H1 (cell line): ENCODE results near the gene ZC3H12C. TPM values are rescaled to one million over a fixed set of nuclear protein-coding genes. Genes with fewer than 3 reads are reported as not detected.

Experiments used
- GABPA ChIP-seq: IDR thresholded peaks from 2 replicates; pipeline ENCODE4 v1.6.1; 2011; ENCODE audit warnings: mild to moderate bottlenecking, low read length, moderate library complexity, borderline replicate concordance; ENCODE audit not compliant: insufficient read depth
- HDAC6 ChIP-seq: IDR thresholded peaks from one replicate; pipeline ENCODE4 v1.7.1; 2012; ENCODE audit warnings: low read depth, mild to moderate bottlenecking, inconsistent platforms, low read length, moderate library complexity
- KDM5A ChIP-seq: fragments of 200-600 bp; IDR thresholded peaks from 2 replicates; pipeline ENCODE4 v1.7.1; 2012; ENCODE audit warnings: mild to moderate bottlenecking, low read length, inconsistent platforms, mixed read lengths
- MAFK ChIP-seq: IDR thresholded peaks from 2 replicates; pipeline ENCODE4 v1.6.1; 2012; ENCODE audit warnings: low read depth, mild to moderate bottlenecking, improper control_type of control experiment, low read length
- NANOG ChIP-seq: IDR thresholded peaks from 2 replicates; pipeline ENCODE4 v1.6.1; 2011; ENCODE audit warnings: low read length, low read depth, mild to moderate bottlenecking, inconsistent platforms; ENCODE audit not compliant: insufficient read depth, poor library complexity, severe bottlenecking
- POU5F1 ChIP-seq: IDR thresholded peaks from 2 replicates; pipeline ENCODE4 v1.6.1; 2011; ENCODE audit warnings: low read depth, mild to moderate bottlenecking, low read length, moderate library complexity
- RXRA ChIP-seq: IDR thresholded peaks from 2 replicates; pipeline ENCODE4 v1.6.1; 2011; ENCODE audit warnings: low read depth, mild to moderate bottlenecking, low read length, moderate library complexity; ENCODE audit not compliant: insufficient read depth
- TEAD4 ChIP-seq: IDR thresholded peaks from 2 replicates; pipeline ENCODE4 v1.6.1; 2012; ENCODE audit warnings: low read depth, low read length, inconsistent platforms, mixed read lengths
- polyA plus RNA-seq, 7 experiments: library from polyadenylated mRNA; depleted of rRNA in 3 of 7; stranded (reverse) in 5 of 7; unstranded in 2 of 7; fragments of >200 nt in 5 of 7; fragments of 200-250 nt in 2 of 7; gene quantifications; 1 replicate in 5 of 7; 2 replicates in 1 of 7; 4 replicates in 1 of 7; pipeline versions ENCODE4 v1.2.1 to v1.2.3, GENCODE V29; 2011 to 2013; ENCODE audit warnings: missing spikeins in 2 of 7, mixed read lengths in 2 of 7
- total RNA-seq: library from RNA; stranded (reverse); fragmentation: NEBNext Ultra II Directional; extraction: Animal tissue kit (Norgen Biotek cat#: 25700); gene quantifications from 2 replicates; pipeline ENCODE4 v1.2.1, GENCODE V29; 2021
- TF ChIP-seq, protein P1 (sequence below): fragments of 300-600 bp; sonication (generic); IDR thresholded peaks from 2 replicates; pipeline ENCODE4 v1.7.1; 2012; ENCODE audit warnings: low read length, moderate library complexity, mild to moderate bottlenecking, inconsistent platforms; ENCODE audit not compliant: insufficient replicate concordance
- TF ChIP-seq, protein P2 (sequence below): IDR thresholded peaks from 2 replicates; pipeline ENCODE4 v1.6.1; 2012; ENCODE audit warnings: low read length, inconsistent platforms

The ZC3H12C gene
- total and polyA plus RNA-seq, 2 of the 8 experiments (the other 6 are each of a cell fraction or from before 2014, with no cell fraction given): 2.0 to 2.7 TPM

DNA sequence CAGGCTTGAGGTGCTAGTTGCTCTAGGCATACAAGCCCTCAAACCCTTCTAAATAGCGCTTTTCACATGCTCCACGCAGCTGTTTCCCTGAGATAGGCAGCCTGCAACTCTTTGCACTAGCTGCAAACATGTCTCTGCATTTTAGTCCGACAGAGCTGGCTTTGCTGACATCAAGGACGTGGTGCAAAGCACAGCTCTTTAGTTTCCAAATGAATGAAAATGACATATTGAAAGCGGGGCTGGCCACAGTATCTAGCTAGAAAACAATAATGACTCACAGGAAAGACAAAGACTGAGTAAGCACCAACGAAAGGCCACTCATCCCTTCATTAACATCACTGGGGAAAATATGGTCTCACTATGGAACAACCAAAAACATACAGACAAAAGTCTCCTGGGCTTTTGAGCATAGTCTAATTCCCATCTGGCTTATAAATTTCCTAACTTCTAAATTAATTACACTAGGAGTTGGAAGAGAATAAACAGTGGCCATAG is 15.3 kb upstream of the ZC3H12C start (continued):
- TF ChIP-seq, protein P1, sequence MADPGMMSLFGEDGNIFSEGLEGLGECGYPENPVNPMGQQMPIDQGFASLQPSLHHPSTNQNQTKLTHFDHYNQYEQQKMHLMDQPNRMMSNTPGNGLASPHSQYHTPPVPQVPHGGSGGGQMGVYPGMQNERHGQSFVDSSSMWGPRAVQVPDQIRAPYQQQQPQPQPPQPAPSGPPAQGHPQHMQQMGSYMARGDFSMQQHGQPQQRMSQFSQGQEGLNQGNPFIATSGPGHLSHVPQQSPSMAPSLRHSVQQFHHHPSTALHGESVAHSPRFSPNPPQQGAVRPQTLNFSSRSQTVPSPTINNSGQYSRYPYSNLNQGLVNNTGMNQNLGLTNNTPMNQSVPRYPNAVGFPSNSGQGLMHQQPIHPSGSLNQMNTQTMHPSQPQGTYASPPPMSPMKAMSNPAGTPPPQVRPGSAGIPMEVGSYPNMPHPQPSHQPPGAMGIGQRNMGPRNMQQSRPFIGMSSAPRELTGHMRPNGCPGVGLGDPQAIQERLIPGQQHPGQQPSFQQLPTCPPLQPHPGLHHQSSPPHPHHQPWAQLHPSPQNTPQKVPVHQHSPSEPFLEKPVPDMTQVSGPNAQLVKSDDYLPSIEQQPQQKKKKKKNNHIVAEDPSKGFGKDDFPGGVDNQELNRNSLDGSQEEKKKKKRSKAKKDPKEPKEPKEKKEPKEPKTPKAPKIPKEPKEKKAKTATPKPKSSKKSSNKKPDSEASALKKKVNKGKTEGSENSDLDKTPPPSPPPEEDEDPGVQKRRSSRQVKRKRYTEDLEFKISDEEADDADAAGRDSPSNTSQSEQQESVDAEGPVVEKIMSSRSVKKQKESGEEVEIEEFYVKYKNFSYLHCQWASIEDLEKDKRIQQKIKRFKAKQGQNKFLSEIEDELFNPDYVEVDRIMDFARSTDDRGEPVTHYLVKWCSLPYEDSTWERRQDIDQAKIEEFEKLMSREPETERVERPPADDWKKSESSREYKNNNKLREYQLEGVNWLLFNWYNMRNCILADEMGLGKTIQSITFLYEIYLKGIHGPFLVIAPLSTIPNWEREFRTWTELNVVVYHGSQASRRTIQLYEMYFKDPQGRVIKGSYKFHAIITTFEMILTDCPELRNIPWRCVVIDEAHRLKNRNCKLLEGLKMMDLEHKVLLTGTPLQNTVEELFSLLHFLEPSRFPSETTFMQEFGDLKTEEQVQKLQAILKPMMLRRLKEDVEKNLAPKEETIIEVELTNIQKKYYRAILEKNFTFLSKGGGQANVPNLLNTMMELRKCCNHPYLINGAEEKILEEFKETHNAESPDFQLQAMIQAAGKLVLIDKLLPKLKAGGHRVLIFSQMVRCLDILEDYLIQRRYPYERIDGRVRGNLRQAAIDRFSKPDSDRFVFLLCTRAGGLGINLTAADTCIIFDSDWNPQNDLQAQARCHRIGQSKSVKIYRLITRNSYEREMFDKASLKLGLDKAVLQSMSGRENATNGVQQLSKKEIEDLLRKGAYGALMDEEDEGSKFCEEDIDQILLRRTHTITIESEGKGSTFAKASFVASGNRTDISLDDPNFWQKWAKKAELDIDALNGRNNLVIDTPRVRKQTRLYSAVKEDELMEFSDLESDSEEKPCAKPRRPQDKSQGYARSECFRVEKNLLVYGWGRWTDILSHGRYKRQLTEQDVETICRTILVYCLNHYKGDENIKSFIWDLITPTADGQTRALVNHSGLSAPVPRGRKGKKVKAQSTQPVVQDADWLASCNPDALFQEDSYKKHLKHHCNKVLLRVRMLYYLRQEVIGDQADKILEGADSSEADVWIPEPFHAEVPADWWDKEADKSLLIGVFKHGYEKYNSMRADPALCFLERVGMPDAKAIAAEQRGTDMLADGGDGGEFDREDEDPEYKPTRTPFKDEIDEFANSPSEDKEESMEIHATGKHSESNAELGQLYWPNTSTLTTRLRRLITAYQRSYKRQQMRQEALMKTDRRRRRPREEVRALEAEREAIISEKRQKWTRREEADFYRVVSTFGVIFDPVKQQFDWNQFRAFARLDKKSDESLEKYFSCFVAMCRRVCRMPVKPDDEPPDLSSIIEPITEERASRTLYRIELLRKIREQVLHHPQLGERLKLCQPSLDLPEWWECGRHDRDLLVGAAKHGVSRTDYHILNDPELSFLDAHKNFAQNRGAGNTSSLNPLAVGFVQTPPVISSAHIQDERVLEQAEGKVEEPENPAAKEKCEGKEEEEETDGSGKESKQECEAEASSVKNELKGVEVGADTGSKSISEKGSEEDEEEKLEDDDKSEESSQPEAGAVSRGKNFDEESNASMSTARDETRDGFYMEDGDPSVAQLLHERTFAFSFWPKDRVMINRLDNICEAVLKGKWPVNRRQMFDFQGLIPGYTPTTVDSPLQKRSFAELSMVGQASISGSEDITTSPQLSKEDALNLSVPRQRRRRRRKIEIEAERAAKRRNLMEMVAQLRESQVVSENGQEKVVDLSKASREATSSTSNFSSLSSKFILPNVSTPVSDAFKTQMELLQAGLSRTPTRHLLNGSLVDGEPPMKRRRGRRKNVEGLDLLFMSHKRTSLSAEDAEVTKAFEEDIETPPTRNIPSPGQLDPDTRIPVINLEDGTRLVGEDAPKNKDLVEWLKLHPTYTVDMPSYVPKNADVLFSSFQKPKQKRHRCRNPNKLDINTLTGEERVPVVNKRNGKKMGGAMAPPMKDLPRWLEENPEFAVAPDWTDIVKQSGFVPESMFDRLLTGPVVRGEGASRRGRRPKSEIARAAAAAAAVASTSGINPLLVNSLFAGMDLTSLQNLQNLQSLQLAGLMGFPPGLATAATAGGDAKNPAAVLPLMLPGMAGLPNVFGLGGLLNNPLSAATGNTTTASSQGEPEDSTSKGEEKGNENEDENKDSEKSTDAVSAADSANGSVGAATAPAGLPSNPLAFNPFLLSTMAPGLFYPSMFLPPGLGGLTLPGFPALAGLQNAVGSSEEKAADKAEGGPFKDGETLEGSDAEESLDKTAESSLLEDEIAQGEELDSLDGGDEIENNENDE: no peak
- TF ChIP-seq MAFK (no peak), KDM5A (no peak), RXRA (no peak), HDAC6 (no peak), POU5F1 (no peak), GABPA (no peak), NANOG (no peak), TEAD4 (no peak)
- TF ChIP-seq, protein P2, sequence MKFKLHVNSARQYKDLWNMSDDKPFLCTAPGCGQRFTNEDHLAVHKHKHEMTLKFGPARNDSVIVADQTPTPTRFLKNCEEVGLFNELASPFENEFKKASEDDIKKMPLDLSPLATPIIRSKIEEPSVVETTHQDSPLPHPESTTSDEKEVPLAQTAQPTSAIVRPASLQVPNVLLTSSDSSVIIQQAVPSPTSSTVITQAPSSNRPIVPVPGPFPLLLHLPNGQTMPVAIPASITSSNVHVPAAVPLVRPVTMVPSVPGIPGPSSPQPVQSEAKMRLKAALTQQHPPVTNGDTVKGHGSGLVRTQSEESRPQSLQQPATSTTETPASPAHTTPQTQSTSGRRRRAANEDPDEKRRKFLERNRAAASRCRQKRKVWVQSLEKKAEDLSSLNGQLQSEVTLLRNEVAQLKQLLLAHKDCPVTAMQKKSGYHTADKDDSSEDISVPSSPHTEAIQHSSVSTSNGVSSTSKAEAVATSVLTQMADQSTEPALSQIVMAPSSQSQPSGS: no peak
